ENCODE measurements around the gene CEP68. TPM values are rescaled to one million over a fixed set of nuclear protein-coding genes. Genes with fewer than 3 reads are reported as not detected.

The CEP68 gene, protein sequence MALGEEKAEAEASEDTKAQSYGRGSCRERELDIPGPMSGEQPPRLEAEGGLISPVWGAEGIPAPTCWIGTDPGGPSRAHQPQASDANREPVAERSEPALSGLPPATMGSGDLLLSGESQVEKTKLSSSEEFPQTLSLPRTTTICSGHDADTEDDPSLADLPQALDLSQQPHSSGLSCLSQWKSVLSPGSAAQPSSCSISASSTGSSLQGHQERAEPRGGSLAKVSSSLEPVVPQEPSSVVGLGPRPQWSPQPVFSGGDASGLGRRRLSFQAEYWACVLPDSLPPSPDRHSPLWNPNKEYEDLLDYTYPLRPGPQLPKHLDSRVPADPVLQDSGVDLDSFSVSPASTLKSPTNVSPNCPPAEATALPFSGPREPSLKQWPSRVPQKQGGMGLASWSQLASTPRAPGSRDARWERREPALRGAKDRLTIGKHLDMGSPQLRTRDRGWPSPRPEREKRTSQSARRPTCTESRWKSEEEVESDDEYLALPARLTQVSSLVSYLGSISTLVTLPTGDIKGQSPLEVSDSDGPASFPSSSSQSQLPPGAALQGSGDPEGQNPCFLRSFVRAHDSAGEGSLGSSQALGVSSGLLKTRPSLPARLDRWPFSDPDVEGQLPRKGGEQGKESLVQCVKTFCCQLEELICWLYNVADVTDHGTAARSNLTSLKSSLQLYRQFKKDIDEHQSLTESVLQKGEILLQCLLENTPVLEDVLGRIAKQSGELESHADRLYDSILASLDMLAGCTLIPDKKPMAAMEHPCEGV
- total RNA-seq: 13.7 and 19.9 TPM in 2 replicates

DNA sequence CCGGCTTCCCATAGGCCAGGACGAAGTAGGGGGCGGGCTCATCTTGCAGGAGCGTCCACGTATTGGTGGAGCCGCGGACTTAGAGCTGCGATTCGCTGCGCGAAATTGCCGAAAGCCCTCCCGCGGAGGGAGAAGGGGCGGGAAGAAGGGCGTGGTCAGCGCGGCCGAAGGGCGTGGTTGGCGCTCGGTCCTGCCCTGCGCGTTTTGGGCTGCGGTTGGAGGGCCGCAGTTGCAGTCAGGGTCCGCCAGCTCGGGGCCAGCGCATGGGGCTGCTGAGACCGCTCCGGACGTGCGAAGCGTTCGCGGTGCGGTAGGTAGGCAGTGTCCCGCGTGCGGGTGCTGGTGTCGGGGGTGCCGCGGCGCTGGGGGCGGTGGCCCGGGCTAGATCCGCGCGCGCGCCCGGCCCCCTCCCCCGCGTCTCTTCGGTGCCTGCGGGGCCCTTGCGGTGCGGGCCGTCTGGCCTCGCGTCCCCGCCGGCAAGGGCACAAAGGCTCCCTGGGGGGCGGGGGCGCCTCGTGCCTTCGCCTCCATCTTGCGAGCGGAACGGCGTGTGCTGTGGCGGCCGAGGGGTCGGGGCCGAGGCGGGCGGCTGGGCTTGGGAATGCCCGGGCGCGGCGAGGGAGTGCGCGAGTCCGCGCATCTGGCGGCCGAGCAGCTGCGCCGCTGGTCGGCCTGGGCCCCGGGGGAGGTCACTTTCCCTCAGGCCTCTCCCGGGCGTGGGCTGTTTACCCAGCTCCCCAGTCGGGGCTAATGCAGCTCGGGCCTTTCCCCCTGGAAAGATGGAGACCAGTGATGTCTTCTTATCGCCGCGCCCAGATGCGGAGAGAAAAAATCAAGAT lies at the start of gene CEP68:
TSS of gene CEP68 (plus strand) at position 202 of the 839 bp plus-strand sequence. CDS start 13,029 bp downstream, outside the sequence.

DNA sequence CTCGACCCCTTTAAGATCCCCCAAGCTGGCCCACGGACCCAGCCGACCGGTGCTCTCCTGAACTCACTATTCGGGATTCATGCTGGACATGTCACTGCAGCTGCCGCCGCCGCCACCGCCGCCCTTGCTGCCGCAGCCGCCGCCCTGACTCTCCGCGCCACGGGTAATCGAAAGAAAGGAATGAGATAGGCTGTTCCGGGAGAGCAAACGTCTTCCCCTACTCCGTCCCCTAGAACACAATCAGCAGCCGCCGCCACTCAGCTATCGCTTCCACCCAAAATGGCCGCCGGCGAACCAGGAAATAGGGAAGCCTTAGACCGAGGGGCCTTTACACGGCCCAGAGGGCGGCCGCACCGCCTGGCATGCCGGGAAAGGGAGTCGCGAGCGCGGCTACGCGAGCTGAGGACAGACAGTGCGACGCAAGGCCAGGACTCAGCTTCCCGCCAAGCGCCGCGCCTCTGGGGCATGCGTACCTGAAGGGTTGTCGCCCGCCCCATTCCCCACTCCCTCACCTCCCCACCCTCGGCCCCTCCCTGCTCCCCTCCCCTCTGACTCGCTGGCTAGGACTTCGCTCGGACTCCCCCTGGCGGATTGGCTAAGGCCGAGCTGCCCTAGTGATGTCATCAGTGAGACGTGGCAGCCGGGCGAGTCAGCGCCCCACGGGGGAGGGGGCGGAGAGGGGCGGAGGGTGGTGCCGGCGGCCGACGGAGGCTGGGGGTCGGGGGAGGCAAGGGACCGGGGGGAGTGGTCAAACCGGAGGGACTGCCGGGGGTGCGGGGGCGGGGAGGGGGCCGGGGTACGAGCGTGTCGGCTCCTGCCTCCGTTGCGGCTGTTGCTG lies 73.8 kb downstream of the CEP68 start, which contains the start of gene RAB1A:
TSS of gene RAB1A (minus strand) at position 281 of the 838 bp plus-strand sequence. CDS start at position 90, 191 bp downstream.

Other genes starting within 250 kb of the CEP68 start
- 9.2 and 19.4 TPM in 2 replicates for gene SLC1A4, start 67.0 kb upstream of the CEP68 start, total RNA-seq
- 95.7 and 104 TPM in 2 replicates for gene RAB1A, start 73.7 kb downstream of the CEP68 start, total RNA-seq
- gene ACTR2, start 171.4 kb downstream of the CEP68 start, total RNA-seq: 134 and 158 TPM in 2 replicates

Data from endothelial cell of coronary artery (primary cell).